Ureter (tissue), 1 donor: Measurements from ENCODE around the gene BNC2. TPM values are rescaled to one million over a fixed set of nuclear protein-coding genes. Genes with fewer than 3 reads are reported as not detected.

Experiments
- DNase-seq: peaks from one replicate; pipeline ENCODE4 v3.0.0-alpha.2; 2020; ENCODE audit warnings: low spot score
- total RNA-seq: library from RNA; stranded (reverse); gene quantifications from one replicate; pipeline ENCODE4 v1.2.4, GENCODE V29; 2023
- donor health status: DM: yes; HTN: yes; CAD: no.

BNC2 gene
- total RNA-seq, 1 donor from 2014 or later, result 21.5 TPM

DNA sequence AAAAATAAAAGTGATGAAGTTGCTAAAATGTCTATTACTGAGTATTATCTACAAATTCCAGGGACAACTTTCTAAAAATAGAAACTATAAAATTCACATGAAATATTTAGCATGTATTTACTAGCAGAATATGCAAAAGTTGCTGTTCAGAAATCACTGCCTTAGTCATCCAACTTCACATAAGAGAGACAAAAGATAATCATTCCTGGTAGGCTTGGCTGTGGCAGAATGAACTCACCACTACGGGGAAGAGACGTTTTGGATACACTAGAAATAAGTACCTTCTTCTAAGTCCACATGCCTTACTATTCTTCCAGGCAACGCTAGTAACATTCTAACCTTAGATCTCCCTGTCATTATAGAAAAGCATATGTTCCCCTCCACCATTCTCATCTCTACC lies 272.2 kb downstream of the BNC2 start:
- DNase-seq, result no peak

DNA sequence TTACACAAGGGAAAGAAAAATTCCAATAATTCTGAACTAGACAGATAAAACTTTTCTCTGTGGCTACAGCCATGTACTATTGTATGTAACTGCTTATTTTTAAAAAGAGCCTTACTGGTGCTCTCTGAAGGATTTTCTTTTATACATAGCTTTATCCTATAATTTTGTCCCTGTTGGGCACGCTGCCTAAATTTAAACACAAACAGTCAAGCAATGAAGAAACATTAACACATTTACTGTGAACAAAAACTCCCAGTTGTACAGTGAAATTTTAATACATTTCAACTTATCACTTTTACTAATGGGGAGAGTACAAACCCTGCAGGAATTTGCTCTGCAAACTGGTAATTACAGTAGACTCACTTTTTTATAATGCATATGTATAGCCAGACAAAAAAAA lies 273.3 kb downstream of the BNC2 start:
- no peak for DNase-seq

DNA sequence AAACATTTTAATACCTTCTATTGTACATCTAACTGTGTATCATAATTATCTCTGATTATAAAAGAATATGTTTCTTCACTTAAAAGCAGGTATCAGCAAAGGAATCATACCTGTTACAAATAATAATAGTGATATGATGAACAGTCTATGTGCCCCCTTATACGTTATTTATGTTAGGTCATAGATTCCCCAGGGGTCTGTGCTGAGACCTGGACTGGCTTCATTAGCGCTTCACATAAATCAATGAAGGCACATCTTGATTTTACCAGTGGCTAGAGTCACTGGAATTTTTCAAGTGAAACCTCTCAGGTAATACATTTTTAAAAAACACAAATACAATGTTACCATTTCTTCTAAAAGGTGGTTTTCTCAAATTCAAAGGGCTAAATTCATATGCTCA lies 275.2 kb downstream of the BNC2 start:
- DNase-seq, result no peak

DNA sequence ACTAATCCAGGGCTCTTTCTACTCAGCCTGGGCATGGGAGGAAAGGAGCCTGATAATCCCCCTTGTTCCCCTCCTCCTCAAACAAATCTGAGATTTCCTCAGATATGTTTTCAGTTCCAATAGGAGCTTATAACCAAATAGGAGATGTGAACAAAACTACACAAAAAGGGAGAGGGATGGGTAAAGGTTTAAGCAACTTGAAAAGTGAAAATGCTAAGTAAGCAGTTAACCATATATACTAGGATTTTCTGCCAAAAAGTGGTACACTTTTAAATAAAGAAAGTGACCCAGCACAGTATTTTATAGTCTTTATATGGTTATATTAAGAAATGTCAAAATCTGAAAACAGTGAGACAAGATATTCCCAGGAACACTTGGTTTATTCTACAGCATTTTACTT lies 275.7 kb downstream of the BNC2 start:
- no peak for DNase-seq

DNA sequence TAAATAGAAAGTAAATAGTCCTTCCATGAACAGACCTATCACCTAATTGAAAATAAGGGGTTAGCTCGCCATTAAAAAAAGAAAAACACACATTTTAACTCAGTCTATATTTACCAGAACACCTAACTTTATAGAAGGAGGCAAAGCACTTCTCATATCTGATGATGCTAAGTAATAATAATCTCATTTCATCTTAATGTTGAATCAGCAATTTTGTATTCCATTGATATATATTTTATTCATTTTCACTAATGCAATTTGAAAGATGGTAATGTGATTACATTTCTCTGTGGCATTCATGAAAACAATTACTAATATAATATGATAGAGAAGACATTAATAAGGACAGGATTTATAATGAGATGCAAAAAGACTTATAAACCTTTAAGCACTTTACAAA lies 276.7 kb downstream of the BNC2 start:
- DNase-seq, result no peak

DNA sequence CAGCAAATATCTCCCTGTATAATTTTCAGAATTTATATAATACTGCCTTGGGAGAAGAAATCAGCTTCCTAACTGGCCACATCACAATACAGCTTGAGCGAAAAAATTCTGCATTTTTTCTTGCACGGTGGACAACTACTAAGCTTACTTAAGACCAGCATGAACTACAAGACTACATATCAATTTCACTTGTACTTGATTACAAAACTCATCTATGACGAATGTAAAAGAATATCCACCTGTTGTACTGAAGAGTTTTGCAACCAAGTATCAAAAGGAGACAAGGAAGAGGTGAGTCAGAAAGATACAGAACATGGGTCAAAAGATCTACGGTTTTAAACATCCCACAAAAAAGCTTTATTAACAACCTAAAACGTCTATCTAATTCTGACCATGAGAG lies 279.4 kb downstream of the BNC2 start:
- no peak for DNase-seq

DNA sequence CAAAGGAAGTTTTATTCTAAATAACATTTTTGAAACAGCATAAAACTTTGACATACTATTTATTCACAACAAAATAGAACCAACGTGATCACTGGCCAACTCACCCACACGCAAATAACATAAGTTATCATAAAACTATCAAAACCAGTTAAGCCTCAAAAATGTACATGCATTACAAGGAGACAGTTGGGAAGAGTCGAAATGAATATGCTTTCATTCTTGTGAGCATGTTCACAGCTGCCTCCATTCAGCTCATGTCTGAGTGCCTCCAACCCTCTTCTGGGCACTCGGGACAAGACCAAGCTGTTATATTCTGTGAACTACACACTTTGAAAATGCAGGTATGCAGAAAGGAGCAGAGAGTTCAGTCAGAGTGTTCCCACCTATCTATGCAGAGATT lies 284.9 kb downstream of the BNC2 start:
- no peak for DNase-seq

DNA sequence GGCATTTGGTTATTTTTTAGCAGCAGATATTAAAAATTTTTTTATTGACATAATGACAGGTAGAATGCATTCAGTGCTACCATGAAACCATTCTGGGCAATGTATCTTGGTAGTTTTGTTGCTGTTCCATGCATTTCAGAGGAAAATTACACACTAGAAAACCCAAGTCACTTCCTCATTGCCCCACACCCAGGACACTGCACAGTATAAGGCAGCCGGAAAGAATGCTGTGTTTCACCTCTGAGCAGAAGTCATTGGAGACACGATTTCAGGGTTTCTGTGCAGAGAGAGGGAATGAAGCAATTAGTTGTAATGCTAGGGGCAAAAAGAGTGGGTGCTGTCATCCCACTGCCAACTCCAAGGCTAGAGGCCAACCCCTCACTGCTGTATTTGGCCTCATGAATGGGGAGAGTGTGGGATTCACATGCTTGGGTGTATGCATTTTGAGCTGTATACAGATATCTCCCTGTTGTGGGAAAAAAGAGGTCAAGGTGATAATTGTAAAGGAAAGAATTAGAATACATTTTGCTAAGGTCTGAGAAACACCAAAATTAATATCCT lies 290.5 kb downstream of the BNC2 start:
- no peak for DNase-seq

DNA sequence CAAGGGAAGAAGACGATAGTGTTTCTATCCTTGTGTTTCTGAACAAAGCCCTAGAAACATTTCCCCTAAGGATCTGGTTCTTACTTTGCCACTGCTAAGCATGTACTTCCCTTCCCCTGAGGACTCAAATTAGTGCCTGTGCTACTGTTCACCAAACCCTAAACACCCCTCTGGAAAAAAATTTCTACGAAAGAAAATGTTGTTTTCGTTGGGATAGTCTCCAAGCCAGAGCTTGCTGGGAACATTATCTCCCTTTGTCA lies 294.6 kb downstream of the BNC2 start:
- DNase-seq, result no peak

DNA sequence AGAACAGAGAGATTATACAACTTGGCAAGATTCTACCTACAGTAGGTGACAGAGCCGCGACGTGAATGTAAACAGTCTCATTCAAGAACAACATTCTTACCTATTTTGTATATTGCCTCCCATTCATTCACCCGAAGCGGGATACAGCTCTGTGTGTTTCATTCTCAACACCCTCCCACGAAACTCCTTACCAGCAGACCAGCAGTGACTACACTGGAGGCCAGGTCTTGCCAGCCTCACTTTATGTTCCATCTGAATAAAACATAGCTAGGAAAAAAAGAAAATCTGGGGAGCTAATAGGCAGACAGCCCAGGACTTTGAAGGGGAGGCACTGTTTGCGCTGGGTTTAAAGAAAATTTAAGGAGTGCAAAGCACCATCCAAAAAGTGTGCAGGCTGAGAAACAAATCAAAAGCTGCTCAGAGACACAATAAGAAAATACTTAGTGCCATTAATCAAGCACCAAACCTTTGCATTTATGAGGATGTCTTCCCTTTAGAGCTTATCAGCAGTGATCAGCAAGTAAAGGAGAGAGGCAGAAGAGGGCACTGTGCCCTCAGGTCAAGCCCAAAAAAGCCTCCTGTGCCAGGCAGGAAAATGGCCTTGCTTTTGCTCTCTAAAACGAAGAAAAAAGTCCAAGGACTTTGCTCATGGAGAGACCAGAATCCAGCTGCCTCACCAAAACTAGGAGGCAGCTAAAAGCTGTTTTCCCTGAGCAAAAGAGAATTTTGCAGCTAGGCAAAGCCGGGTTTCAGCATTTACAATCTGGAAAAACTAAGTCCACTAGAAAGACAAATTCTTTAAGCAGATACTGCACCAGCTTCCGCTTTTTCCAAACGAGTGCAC lies 295.1 kb downstream of the BNC2 start:
- no peak for DNase-seq

DNA sequence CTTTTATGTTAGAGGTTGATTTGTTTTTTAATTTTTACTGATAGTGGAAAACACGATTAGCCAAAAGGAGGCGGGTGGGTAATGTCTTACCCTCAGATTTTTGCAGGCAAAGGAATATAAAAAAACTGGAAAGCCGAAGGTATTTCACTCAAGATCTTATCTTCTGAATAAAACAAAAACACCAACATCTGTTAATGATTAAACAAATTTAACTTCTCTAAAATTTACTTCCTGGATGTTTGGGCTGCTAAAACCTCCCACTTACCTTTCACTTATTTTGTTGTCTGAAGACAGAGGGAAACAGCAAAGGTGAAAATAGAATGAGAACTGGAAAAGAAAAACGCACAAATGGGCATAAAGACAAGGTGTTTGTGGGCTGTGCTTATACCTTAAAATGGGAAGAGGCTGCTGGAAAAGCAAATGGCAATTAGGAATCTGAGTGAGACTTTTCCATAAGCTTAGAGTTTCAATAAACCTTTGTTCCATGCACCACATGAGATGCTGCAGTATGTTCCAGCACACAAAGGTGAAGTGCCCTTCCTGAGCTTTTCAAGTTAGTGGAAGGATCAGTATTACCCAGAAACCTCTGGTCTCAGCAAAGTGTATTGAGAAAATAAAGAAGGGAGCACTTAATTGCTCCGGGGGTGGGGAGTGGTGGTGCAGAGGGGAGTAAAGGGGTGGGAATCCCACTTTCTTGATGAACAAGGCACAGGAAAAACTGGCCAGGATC lies 298.3 kb downstream of the BNC2 start:
- no peak for DNase-seq

DNA sequence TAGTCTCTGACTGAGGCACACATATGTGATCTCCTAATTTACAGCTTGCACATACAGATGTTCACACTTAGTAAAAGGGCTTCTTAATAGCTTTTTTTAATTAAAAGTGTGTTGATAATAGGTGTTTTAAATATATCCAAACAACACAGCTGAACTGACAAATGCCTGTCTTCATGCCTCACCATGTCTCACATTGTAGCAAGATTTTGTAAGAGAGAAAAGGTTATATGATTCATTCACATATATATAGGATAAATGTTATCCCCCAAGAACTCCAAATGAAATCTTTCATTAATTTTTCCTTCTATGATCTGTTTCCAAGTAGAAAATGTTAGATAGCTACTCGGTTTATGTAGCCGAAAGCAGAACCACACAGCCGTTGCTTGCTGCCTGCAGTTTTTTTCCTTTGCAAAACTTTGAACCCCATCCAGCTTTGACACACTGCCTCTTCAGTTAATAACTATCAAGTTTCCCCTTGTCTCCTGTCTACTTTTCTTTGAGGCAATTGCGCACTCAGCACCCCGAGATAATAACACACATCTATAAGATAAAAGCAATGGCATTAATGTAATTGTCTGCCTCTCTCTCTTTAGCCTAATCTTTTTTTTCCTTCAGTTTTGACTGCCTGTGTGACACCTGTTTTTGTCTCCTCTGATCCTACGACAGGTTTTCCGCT lies 299.2 kb downstream of the BNC2 start:
- DNase-seq, result no peak

DNA sequence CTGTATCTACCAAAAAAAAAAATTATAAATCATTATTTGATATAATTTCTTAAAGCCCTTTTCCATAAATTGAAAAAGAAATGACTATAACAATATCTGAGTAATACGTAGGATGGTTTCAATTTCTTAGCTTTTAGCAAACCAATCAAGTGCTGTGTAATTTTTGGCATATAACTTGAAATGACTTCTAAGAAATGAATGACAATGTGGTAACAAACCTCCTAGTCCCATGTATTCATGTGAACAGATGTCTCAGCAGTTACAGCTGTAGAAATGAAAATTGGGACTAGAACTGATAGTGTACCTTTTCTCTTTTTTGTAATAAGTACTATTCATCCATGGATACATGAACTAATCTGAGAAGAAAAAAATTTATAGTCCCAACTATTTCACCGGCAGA lies 307.0 kb downstream of the BNC2 start:
- DNase-seq, result no peak

DNA sequence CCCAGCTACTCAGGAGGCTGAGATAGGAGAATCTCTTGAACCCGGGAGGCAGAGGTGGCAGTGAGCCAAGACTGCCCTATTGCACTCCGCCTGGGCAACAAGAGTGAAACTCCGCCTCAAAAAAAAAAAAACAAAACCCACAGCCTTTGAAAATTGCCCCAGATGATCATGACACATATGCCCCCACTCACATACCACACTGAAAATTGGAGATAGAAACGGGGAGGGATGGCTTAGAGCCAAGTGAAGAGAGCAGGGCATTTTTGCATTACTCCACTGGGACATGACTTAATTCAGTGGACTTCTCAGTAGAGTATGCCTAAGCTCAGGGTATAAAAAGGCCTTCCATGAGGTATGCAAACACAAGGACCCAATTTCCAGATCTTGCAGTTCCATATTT lies 309.3 kb downstream of the BNC2 start:
- DNase-seq, result no peak

DNA sequence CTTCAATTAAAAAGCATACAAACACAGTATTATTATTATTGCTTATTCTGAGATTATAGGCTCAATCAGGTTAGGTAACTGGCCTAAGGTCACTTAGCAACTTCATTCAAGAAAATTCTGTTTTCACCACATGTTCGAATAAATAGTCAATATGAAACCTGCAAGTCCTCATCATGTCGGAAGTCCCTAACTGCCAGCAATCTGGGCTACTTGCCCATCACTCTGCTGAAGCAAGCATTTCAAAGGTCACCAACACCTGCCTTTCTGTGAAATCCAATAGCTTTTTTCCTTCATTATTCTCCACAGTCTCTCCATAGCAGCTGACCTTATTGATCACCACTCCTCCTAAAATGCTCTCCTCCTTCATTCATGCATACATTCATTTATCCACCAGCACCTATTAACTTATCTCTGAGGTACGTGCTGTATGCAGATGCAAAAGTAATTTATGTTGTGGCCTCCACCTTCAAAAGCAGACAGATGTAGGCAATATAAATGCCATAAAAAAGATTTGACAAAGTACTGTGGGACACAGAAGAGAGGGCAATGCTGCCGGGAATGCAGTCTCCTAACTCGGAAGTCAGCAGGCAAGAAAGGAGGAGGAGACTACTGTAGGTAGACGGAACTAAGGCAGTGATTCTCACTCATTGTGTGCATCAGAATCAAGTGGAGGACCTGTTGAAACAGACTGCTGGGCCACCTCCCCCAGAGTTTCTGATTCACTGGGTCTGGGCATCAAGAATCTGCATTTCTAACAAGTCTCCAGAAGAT lies 310.9 kb downstream of the BNC2 start:
- no peak for DNase-seq

DNA sequence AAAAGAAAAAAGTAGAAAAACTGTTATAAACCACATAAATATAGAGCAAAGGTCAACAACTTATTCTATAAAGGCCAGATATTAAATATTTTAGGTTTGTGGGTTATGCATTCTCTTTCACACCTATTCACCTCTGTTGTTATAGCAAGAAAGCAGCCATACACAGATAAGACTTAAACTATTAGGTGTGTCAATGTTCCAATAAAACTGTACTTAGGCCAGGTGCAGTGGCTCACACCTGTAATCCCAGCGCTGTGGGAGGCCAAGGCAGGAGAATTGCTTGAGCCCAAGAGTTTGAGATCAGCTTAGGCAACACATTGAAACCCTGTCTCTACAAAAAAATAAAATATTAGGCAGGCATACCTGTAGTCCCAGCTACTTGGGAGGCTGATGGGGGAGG lies 314.7 kb downstream of the BNC2 start:
- no peak for DNase-seq

DNA sequence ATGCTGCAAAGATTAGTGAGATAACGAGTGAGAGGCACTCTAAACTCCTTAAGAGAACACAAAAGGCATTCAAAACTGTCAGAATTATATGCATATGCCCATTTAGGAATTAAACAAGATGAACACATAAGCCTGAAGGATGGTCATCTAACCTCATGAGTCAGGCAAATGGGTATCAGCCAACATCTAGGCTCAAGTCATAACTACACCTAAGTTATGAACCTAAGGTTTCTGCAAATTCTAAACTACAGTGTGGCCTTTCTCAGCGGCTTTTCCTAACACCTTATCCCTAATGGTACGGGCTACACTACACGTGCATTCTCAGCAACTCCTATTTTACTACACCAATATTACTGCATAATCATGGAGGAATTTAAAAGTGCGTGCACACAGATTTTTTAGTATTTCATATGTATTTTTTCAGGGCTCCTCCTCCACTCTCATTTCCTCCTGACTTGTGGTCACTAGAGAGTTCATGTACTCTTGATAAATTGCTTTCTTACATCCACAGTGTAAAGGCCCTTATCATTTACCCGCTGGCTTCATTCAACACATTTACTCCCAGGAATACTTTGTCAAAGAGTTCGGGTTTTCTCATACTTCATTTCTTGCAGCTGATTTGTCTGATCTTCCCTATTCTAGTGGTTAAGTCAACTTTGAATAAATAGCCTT lies 316.5 kb downstream of the BNC2 start:
- DNase-seq, result no peak

DNA sequence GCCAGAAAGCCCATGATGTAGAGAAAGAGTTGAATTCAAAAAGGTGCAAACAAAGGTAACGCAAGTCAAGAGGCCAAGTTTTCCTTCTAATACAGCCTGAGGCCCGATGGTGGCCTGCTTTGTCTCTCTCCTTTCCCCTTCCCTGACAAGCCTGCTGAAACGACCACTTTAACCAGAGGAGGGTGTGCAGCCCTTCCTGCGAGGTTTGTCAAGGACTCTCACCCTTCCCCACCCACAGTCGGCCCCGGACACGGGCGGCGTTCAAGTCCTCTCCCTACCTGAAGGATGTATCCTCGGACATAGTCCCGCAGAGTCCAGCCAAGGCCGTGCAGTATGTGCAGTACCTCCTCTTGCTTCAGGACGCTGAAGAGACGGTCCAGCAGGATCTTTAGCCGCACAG lies 318.2 kb downstream of the BNC2 start:
- no peak for DNase-seq

DNA sequence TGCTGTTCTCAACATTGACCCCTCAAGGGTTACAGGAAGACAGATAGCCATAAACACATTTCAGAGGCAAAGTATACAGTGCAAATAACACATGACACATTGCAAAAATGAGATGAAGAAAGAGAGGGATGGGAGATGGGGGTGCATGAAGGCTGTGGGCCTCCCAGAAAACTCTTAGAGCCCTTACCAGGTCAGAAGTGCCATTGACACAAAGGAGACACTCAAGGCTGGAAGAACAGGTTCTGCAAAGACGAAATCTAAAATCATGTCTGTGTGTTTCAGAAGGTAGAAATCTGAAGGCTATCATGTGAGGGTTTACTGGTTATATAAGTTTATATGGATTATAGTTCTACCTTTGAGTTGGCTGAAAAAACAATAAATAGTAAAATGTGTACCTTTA lies 318.8 kb downstream of the BNC2 start:
- no peak for DNase-seq

DNA sequence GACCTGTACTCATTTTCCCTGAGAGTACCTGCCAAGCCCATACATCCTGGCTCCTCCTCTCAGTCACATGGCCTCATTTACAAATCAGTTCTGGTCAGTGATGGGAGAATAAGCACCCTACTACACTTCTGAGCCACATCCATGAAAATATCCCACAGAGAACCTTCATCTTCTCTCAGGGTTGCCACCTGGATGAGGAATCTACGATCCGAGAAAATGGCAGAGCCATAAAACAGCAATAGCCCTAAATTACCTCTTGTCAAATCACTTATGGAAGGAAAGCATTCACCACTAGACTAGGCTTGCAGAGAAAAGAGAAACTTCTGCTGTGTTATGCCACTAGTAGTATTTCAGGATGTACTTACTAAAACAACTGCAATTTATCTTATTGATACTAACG lies 324.8 kb downstream of the BNC2 start:
- DNase-seq, result no peak

DNA sequence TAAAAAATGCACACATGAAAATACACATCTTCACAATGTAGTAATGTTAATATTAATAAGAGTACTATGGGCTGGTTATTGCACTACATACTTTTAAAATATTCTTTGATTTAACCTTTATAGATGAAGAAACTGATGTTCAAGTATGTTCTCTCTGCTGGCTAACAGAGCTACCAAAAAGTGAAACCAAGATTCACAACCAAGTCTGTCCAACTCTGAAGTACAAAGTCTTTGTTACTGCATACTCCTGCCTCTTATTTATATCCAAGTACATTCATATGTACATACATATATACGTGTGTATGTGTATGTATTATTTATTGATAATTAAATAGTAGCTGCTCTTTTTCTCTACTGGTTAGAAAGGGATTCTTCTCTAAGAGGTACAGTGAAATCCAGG lies 325.6 kb downstream of the BNC2 start:
- no peak for DNase-seq

DNA sequence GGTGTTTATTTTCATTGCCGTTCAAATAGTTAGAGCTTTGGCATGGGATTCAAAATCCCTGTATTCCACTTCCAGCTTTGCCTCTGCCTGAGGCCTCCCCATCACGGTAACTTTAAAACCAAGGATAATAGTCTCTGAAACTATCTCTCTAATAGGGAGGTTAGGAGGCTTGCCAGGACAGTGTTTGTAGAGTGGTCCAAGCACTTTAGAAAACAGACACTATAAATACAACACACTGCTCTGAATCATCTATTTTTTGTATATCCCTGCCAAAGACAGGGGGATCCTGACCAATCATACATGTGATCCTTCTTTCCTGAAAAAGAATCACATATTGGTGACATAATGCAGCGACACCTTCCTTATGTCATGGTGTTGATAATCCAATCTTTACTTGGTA lies 326.8 kb downstream of the BNC2 start:
- DNase-seq, result no peak
